T47D (cell line): ENCODE data around the gene TICAM2.

Source experiments
- DNase-seq, 2 experiments: peaks; one replicate each; pipeline versions ENCODE4 v3.0.0 to v3.0.0-alpha.2; 2011 to 2012; ENCODE audit warnings: low read depth in 1 of 2, low spot score in 1 of 2
- JUND ChIP-seq: IDR thresholded peaks from 2 replicates; pipeline ENCODE4 v1.6.1; 2012; ENCODE audit warnings: low read depth
- in situ Hi-C: cut with HindIII; loops from 2 replicates; pipeline ENCODE4 v1.10.0; 2016; ENCODE audit warnings: low sequenced_read_pairs, low pct_unique_long_range_greater_than_20kb

The TICAM2 gene

GRCh38 chr5:115577329-115577728 is 24.9 kb downstream of the TICAM2 start:
- in situ Hi-C loops, result no loop called here
- TF ChIP-seq JUND, result no peak
- no peak for DNase-seq

GRCh38 chr5:115575167-115576070 is 26.9 kb downstream of the TICAM2 start:
- no peak for DNase-seq
- in situ Hi-C loops, result no loop called here
- no peak for TF ChIP-seq JUND

DNA sequence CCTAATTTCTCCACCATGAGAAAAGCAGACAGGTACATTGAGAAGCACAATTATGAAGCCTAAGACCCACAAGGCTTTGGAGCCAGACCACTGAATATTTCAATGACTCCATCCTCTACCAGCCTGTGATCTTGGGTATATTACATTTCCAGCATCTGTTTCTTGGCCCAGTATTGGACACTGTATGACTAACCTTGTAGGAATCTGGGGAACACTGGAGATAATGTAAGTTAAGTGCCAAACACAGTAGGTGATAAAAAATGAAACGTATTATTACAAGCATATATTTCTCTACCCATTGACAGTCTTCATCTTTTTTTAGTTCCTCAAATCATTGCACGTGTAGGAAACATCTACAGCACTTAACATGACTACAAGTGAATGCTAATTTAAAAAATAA is 29.1 kb downstream of the TICAM2 start:
- DNase-seq, result no peak
- TF ChIP-seq JUND, result no peak
- in situ Hi-C loops, result no loop called here

GRCh38 chr5:115571441-115571878 is 30.8 kb downstream of the TICAM2 start:
- TF ChIP-seq JUND, result no peak
- in situ Hi-C loops, result no loop called here
- DNase-seq, result no peak

DNA sequence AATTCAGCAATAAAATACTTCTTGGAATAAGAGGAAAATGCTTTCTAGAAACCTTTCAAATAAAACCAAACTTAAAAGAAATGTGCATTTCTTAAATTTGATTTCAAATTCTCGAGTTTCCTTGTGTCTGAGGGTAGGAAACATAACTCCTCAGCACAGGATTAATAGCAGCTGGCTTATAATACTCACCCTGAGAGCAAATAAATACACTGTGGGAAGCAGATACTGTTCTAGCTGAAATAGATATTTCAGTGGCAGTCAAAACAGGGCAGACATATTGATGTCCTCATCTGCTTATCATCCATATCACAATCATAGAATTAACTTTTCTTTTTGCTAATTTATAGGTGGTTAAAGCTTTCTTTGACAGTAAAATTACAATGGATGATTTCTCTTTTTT is 33.6 kb downstream of the TICAM2 start:
- TF ChIP-seq JUND, result no peak
- no peak for DNase-seq
- in situ Hi-C loops, result no loop called here

GRCh38 chr5:115565233-115565632 is 37.0 kb downstream of the TICAM2 start:
- no peak for DNase-seq
- in situ Hi-C loops, result no loop called here
- TF ChIP-seq JUND, result no peak

- DNase-seq, result no peak
- in situ Hi-C loops, result no loop called here
- TF ChIP-seq JUND, result no peak
Observed at GRCh38 chr5:115561176-115561575, 41.1 kb downstream of the TICAM2 start.

DNA sequence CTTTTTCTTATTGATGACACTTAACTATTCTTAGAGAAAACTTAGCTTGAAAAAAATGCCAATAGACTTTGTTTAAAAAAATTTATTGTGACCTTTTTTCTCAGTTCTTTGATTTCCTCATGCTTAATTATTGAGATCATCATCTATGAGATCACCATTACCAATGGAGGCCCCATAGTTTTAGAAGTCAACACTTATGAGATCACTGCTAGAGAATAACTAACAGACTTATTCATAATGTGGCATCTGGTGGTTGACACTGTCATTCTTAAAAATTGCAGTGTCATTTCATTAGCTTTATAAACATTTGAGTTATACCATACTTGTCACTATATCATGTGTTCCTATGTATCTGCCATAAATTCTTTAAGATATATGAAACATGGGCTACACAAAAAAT is 42.8 kb downstream of the TICAM2 start:
- DNase-seq, result no peak
- in situ Hi-C loops, result no loop called here

GRCh38 chr5:115558388-115558956 is 43.8 kb downstream of the TICAM2 start:
- in situ Hi-C loops, result no loop called here
- TF ChIP-seq JUND, result no peak
- DNase-seq, result no peak

More for the DNA sequence above, 42.8 kb downstream of the TICAM2 start:
- TF ChIP-seq JUND, result no peak

DNA sequence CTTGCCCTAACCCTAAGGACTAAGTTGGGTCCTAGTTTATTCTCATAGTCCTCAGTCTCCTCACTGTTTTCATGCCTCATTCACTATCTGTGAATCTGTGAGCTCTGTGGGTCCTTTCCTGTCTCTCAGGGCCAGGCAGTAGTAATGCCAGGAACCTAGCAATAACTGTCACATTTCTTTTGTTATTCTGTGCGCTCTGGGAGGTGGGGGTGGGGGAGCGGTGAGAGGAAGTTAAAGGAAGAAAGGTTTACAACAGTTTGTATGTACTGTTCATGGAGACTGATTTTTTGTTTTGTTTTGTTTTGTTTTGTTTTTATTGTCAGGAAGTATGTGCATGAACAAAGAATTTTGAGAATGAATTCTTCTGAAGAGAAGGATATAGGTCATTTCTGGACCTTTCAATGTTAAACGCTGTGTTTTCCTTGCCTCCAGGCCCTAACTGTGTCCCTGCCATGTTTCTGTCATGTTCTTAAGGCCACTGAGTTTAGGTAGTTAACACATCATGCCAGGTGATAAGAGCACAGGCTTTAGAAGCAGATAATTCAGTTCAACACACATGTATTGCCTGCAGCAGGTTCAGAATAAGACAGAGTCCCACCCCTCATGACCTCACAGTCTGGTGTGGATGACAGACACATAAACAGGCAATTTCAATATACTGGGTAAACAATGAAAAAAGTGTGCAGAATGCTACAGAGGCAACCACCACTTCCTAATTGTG is 44.5 kb downstream of the TICAM2 start:
- in situ Hi-C loops, result no loop called here
- no peak for TF ChIP-seq JUND
- peak in 1 of 2 experiments; percentile 12 for DNase-seq

GRCh38 chr5:115556276-115556675 is 46.0 kb downstream of the TICAM2 start:
- TF ChIP-seq JUND, result no peak
- in situ Hi-C loops, result no loop called here
- DNase-seq, result no peak

DNA sequence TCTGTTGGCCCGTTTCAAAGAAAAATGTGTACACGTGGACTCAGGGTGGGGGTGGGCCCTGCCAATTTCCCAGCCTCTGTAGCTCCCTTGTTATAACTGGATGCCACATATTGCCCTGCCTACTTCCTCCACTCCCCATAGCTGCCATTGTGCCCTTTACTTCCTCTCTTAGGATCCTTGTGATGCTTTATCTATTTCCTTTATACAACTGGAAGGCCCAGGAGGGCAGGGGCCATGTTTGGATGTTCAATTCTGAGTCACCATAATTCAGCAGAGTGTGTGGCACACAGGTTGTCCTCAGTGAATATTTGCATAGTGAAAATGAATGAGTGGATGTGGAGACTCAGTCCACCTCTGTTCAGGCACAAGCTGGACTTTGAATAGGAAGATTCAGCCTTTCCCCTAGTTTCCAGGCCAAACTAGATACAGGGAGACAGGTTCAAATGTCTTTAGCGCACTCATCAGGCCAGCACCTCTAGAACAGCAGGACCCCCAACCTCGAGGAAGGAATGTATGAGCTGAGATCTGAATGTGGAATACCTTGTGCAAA is 47.1 kb downstream of the TICAM2 start:
- no peak for TF ChIP-seq JUND
- in situ Hi-C loops, result no loop called here
- no peak for DNase-seq
